H9 (cell line): Measurements from ENCODE around the gene BAZ1B. TPM values are rescaled to one million over a fixed set of nuclear protein-coding genes. Genes with fewer than 3 reads are reported as not detected.

ENCODE experiments used
- DNase-seq: peaks from one replicate; pipeline ENCODE4 v3.0.0-alpha.2; 2017
- H2AFZ ChIP-seq: one replicate; pipeline ENCODE4 v1.6.1; 2013; ENCODE audit warnings: mild to moderate bottlenecking, low read length, control low read depth, moderate library complexity
- H2AK5ac ChIP-seq: 2 replicates; pipeline ENCODE4 v1.6.1; 2013; ENCODE audit warnings: low read length, control low read depth, mixed read lengths; ENCODE audit not compliant: insufficient read length
- H2BK120ac ChIP-seq: one replicate; pipeline ENCODE4 v1.6.1; 2013; ENCODE audit warnings: low read depth, mild to moderate bottlenecking, low read length, control low read depth, inconsistent platforms; ENCODE audit not compliant: poor library complexity, severe bottlenecking
- H2BK12ac ChIP-seq: 2 replicates; pipeline ENCODE4 v1.6.1; 2013; ENCODE audit warnings: low read length, control low read depth, mixed read lengths, low read depth; ENCODE audit not compliant: insufficient read length
- H2BK15ac ChIP-seq: 2 replicates; pipeline ENCODE4 v1.6.1; 2013; ENCODE audit warnings: low read depth, low read length, control low read depth
- H2BK20ac ChIP-seq: one replicate; pipeline ENCODE4 v1.6.1; 2013; ENCODE audit warnings: low read depth, mild to moderate bottlenecking, low read length, control low read depth, inconsistent platforms; ENCODE audit not compliant: poor library complexity, severe bottlenecking
- H2BK5ac ChIP-seq: 2 replicates; pipeline ENCODE4 v1.6.1; 2013; ENCODE audit warnings: low read length, control low read depth, mixed read lengths; ENCODE audit not compliant: insufficient read length
- H3K14ac ChIP-seq: 2 replicates; pipeline ENCODE4 v1.6.1; 2013; ENCODE audit warnings: low read length, control low read depth; ENCODE audit not compliant: insufficient read depth
- H3K18ac ChIP-seq: 2 replicates; pipeline ENCODE4 v1.6.1; 2013; ENCODE audit warnings: low read depth, mild to moderate bottlenecking, mixed read lengths, low read length, control low read depth; ENCODE audit not compliant: insufficient read length
- H3K23ac ChIP-seq: 2 replicates; pipeline ENCODE4 v1.6.1; 2013; ENCODE audit warnings: low read length, control low read depth, mixed read lengths, low read depth; ENCODE audit not compliant: insufficient read length
- H3K23me2 ChIP-seq: 2 replicates; pipeline ENCODE4 v1.6.1; 2013; ENCODE audit warnings: low read depth, mild to moderate bottlenecking, mixed read lengths, low read length, control low read depth; ENCODE audit not compliant: insufficient read length, poor library complexity, severe bottlenecking
- H3K27ac ChIP-seq: 2 replicates; pipeline ENCODE4 v1.5.1; 2013; ENCODE audit warnings: low read length, control low read depth, mixed read lengths, low read depth; ENCODE audit not compliant: insufficient read length
- H3K27me3 ChIP-seq: 2 replicates; pipeline ENCODE4 v1.6.1; 2013; ENCODE audit warnings: low read length, control low read depth, inconsistent platforms; ENCODE audit not compliant: insufficient read depth
- H3K4ac ChIP-seq: 2 replicates; pipeline ENCODE4 v1.6.1; 2013; ENCODE audit warnings: low read depth, mild to moderate bottlenecking, control low read depth, inconsistent platforms, low read length, moderate library complexity
- H3K4me1 ChIP-seq: 2 replicates; pipeline ENCODE4 v1.6.1; 2013; ENCODE audit warnings: low read length, control low read depth, inconsistent platforms; ENCODE audit not compliant: insufficient read depth
- H3K4me2 ChIP-seq: 2 replicates; pipeline ENCODE4 v1.6.1; 2013; ENCODE audit warnings: low read length, control low read depth, mixed read lengths; ENCODE audit not compliant: insufficient read length, insufficient read depth
- H3K56ac ChIP-seq: 2 replicates; pipeline ENCODE4 v1.6.1; 2013; ENCODE audit warnings: low read depth, mild to moderate bottlenecking, mixed read lengths, low read length, control low read depth; ENCODE audit not compliant: insufficient read length
- H3K79me1 ChIP-seq: 2 replicates; pipeline ENCODE4 v1.6.1; 2013; ENCODE audit warnings: low read depth, mild to moderate bottlenecking, moderate library complexity, low read length, control low read depth, inconsistent platforms; ENCODE audit not compliant: insufficient read depth, poor library complexity, severe bottlenecking
- H3K79me2 ChIP-seq: 2 replicates; pipeline ENCODE4 v1.6.1; 2013; ENCODE audit warnings: low read length, control low read depth, inconsistent platforms; ENCODE audit not compliant: insufficient read depth
- H3K9ac ChIP-seq: 2 replicates; pipeline ENCODE4 v1.6.1; 2013; ENCODE audit warnings: low read length, control low read depth, mixed read lengths; ENCODE audit not compliant: insufficient read length; ENCODE audit errors: extremely low read depth
- H3K9me3 ChIP-seq: one replicate; pipeline ENCODE4 v1.6.1; 2013; ENCODE audit warnings: low read depth, low read length, inconsistent platforms; ENCODE audit not compliant: control insufficient read depth
- H3T11ph ChIP-seq: one replicate; pipeline ENCODE4 v1.6.1; 2013; ENCODE audit warnings: mild to moderate bottlenecking, low read length, control low read depth, inconsistent platforms
- H4K20me1 ChIP-seq: one replicate; pipeline ENCODE4 v1.6.1; 2013; ENCODE audit not compliant: control insufficient read depth, insufficient read length, insufficient read depth
- H4K5ac ChIP-seq: 2 replicates; pipeline ENCODE4 v1.6.1; 2013; ENCODE audit warnings: low read depth, mild to moderate bottlenecking, mixed read lengths, low read length, control low read depth; ENCODE audit not compliant: insufficient read length
- H4K8ac ChIP-seq: replicated peaks from 2 replicates; pipeline ENCODE4 v1.6.1; 2013; ENCODE audit warnings: low read length, control low read depth, mixed read lengths, low read depth; ENCODE audit not compliant: insufficient read length
- H4K91ac ChIP-seq: 2 replicates; pipeline ENCODE4 v1.6.1; 2013; ENCODE audit warnings: low read depth, mild to moderate bottlenecking, moderate library complexity, mixed read lengths, low read length, control low read depth; ENCODE audit not compliant: insufficient read length
- H3K27ac Mint-ChIP-seq, 3 experiments: 2 replicates in 2 of 3; 3 replicates in 1 of 3; pipeline ENCODE4 v1.8.0; 2020 to 2021; ENCODE audit warnings: mixed read lengths in 3 of 3, mild to moderate bottlenecking in 1 of 3, moderate library complexity in 1 of 3
- H3K27me3 Mint-ChIP-seq: 2 replicates; pipeline ENCODE4 v1.8.0; 2021; ENCODE audit warnings: low read depth, mild to moderate bottlenecking, moderate library complexity, mixed read lengths
- H3K36me3 Mint-ChIP-seq, 3 experiments: 2 replicates in 2 of 3; 3 replicates in 1 of 3; pipeline ENCODE4 v1.8.0; 2020 to 2021; ENCODE audit warnings: low read depth in 3 of 3, mixed read lengths in 3 of 3; ENCODE audit not compliant: insufficient read depth in 1 of 3
- H3K4me1 Mint-ChIP-seq, 2 experiments: 2 replicates each; pipeline ENCODE4 v1.8.0; 2020; ENCODE audit warnings: mixed read lengths in 2 of 2
- H3K4me3 Mint-ChIP-seq, 2 experiments: 2 replicates in 1 of 2; 3 replicates in 1 of 2; pipeline ENCODE4 v1.8.0; 2020 to 2021; ENCODE audit warnings: mild to moderate bottlenecking in 2 of 2, mixed read lengths in 2 of 2, moderate library complexity in 1 of 2
- H3K9me3 Mint-ChIP-seq, 2 experiments: 2 replicates in 1 of 2; 3 replicates in 1 of 2; pipeline ENCODE4 v1.8.0; 2020; ENCODE audit warnings: mild to moderate bottlenecking in 2 of 2, mixed read lengths in 2 of 2, moderate library complexity in 1 of 2
- CTCF ChIP-seq: fragments of 200-600 bp; sonication (generic); conservative IDR thresholded peaks from 3 replicates; pipeline ENCODE4 v1.8.0; 2021; ENCODE audit warnings: antibody characterized with exemption, mild to moderate bottlenecking
- WGBS: extraction: QIAGEN DNeasy Blood & Tissue Kit; methylation state at CpG from one replicate; pipeline ENCODE4 v1.1.7; 2013; ENCODE audit warnings: missing lambda C conversion rate, low lambda C conversion rate, mixed read lengths; ENCODE audit not compliant: insufficient read length; ENCODE audit errors: extremely low coverage; 5-methylcytosine and 5-hydroxymethylcytosine counted together
- total RNA-seq: library from RNA; stranded (reverse); gene quantifications from 2 replicates; pipeline ENCODE4 v1.2.1, GENCODE V29; 2021

The BAZ1B gene
- total RNA-seq, 1 experiment from 2014 or later: 96.4 TPM

GRCh38 chr7:73463966-73464365 lies 58.1 kb downstream of the BAZ1B start:
- Histone ChIP-seq H2BK5ac (no peak overlapping the region), H3K18ac (no peak overlapping the region), H2BK15ac (no peak overlapping the region), H2BK120ac (no peak overlapping the region), H3K4ac (no peak overlapping the region), H3K27ac (no peak overlapping the region), H4K91ac (no peak overlapping the region), H4K8ac (no peak overlapping the region), H3K23ac (no peak overlapping the region), H3K4me1 (no peaks in the 10 kb centered on the region), H3K23me2 (no peaks in the 10 kb centered on the region), H4K5ac (no peak overlapping the region), H3K4me2 (no peak overlapping the region), H3K79me2 (no peaks in the 10 kb centered on the region), H3K14ac (no peak overlapping the region), H3K9ac (no peak overlapping the region), H3K27me3 (no peaks in the 10 kb centered on the region), H3K9me3 (no peaks in the 10 kb centered on the region), H4K20me1 (no peaks in the 10 kb centered on the region), H2AK5ac (no peak overlapping the region), H3K56ac (no peak overlapping the region), H2BK12ac (no peak overlapping the region), H3T11ph (no peak overlapping the region), H2AFZ (no peak overlapping the region), H2BK20ac (no peak overlapping the region), H3K79me1 (no peaks in the 10 kb centered on the region)
- no peak overlapping the region for H3K27ac Mint-ChIP-seq
- WGBS: no CpG with 5 or more reads among the region's 7 CpGs
- no peaks in the 10 kb centered on the region for H3K27me3 Mint-ChIP-seq
- DNase-seq: no peak
- no peaks in the 10 kb centered on the region for H3K4me1 Mint-ChIP-seq
- TF ChIP-seq CTCF: no peak
- H3K4me3 Mint-ChIP-seq: no peak overlapping the region
- H3K9me3 Mint-ChIP-seq: no peaks in the 10 kb centered on the region
- peaks cover 55 to 94% (median 93%) of the 10 kb centered on the region in 3 experiments; a peak in 6 of 7 replicates for H3K36me3 Mint-ChIP-seq
